BLaER1 treated with 17β-estradiol and CSF1 and Interleukin-3, amounts not matched to agents 10 nM and 100 nM (cell line): ENCODE data around the gene PRTG.
A peak's percentile ranks its signal among the peaks of the same experiment; 100 is the strongest.
"Not testable (repeated sequence)": the region's sequence is repeated elsewhere in the genome, so short reads cannot be mapped to it uniquely, and the experiment has no call there.

Experiments
- H3K27ac ChIP-seq, 11 experiments: shearing (Covaris generic); formaldehyde crosslinking; 2 replicates each; pipeline ENCODE4 v1.8.1; 2022
- H3K27me3 ChIP-seq, 11 experiments: shearing (Covaris generic); formaldehyde crosslinking; 2 replicates each; pipeline ENCODE4 v1.8.1; 2022
- H3K36me3 ChIP-seq, 11 experiments: shearing (Covaris generic); formaldehyde crosslinking; 2 replicates each; pipeline ENCODE4 v1.8.1; 2022
- H3K4me1 ChIP-seq, 10 experiments: shearing (Covaris generic); formaldehyde crosslinking; 2 replicates each; pipeline ENCODE4 v1.8.1; 2022
- H3K4me2 ChIP-seq, 11 experiments: shearing (Covaris generic); formaldehyde crosslinking; 2 replicates each; pipeline ENCODE4 v1.8.1; 2022
- H3K4me3 ChIP-seq, 10 experiments: shearing (Covaris generic); formaldehyde crosslinking; 2 replicates each; pipeline ENCODE4 v1.8.1; 2022
- H3K9ac ChIP-seq, 11 experiments: shearing (Covaris generic); formaldehyde crosslinking; 2 replicates each; pipeline ENCODE4 v1.8.1; 2022
- H3K9me3 ChIP-seq, 11 experiments: shearing (Covaris generic); formaldehyde crosslinking; replicated peaks in 1 of 11; 2 replicates each; pipeline ENCODE4 v1.8.1; 2022
- H4K20me1 ChIP-seq, 11 experiments: shearing (Covaris generic); formaldehyde crosslinking; 2 replicates each; pipeline ENCODE4 v1.8.1; 2022
- Cebpa-rat ChIP-seq, 11 experiments: shearing (Covaris generic); IDR thresholded peaks; 2 replicates each; pipeline ENCODE4 v1.8.1; 2022

The PRTG gene

GRCh38 chr15:55742927-55743728 is at the start of gene PRTG:
TSS of gene PRTG (minus strand) at chr15:55743152. CDS start at chr15:55742931, 221 bp downstream.
- peak within 1 kb of the TSS; percentile 90 to 100 (median 99) for H3K4me2 ChIP-seq
- H3K9me3 ChIP-seq = no peaks in the 10 kb centered on the region
- H3K36me3 ChIP-seq = no peaks in the 10 kb centered on the region
- no peak within 1 kb of the TSS for H3K27ac ChIP-seq
- H3K4me1 ChIP-seq = peaks cover 12 to 20% (median 17%) of the 10 kb centered on the region in 10 experiments; a peak in 18 of 20 replicates
- peaks cover 56 to 67% (median 63%) of the 10 kb centered on the region in 11 experiments for H3K27me3 ChIP-seq
- peaks cover 0 to 26% (median 6%) of the 10 kb centered on the region in 11 experiments; a peak in 9 of 22 replicates for H4K20me1 ChIP-seq
- peak within 1 kb of the TSS; percentile 58 to 78 (median 70) for H3K4me3 ChIP-seq
- no peak for TF ChIP-seq Cebpa-rat (IDR thresholded peaks at IDR 0.05)
- H3K9ac ChIP-seq = peak within 1 kb of the TSS; percentile 13 to 68 (median 50); a peak in 19 of 22 replicates

- Histone ChIP-seq H3K36me3 (no peaks in the 10 kb centered on the region), H3K4me2 (no peak overlapping the region), H3K9me3 (peaks cover 27 to 43% (median 34%) of the 10 kb centered on the region in 11 experiments), H3K27me3 (no peaks in the 10 kb centered on the region), H3K4me3 (no peak overlapping the region), H3K9ac (no peak overlapping the region), H3K27ac (no peak overlapping the region), H4K20me1 (no peaks in the 10 kb centered on the region), H3K4me1 (no peaks in the 10 kb centered on the region)
- no peak for TF ChIP-seq Cebpa-rat (IDR thresholded peaks at IDR 0.05)
Measured at GRCh38 chr15:55791551-55792400, 48.8 kb upstream of the PRTG start.

- Histone ChIP-seq H3K27me3 (no peaks in the 10 kb centered on the region), H3K4me1 (no peaks in the 10 kb centered on the region), H3K4me3 (no peak overlapping the region), H3K27ac (no peak overlapping the region), H3K9ac (no peak overlapping the region), H3K36me3 (no peaks in the 10 kb centered on the region), H4K20me1 (no peaks in the 10 kb centered on the region), H3K9me3 (peaks cover 14 to 31% (median 23%) of the 10 kb centered on the region in 11 experiments), H3K4me2 (no peak overlapping the region)
- TF ChIP-seq Cebpa-rat (IDR thresholded peaks at IDR 0.05) = no peak
Measured at GRCh38 chr15:55789066-55789660, 46.2 kb upstream of the PRTG start.

DNA sequence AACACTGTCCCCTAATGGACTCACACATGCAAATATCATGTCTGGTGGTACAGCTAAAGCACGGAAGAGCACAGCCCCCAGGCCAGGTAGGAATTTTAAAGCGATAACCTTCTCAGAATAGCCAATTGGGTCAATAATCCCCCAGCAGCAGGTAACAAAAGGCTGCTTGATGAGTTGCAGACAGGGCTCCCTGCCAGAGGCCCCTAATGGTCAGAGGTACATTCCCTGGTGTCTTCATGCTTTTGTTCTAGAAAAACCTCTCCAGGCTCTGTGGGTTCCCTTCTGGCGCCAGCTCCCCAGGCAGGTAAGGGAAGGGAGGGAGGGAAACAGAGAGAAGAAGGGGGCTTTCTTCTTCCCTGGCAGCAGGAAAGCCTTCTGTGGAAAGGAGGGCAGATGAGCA is 43.4 kb upstream of the PRTG start:
- H3K9ac ChIP-seq = no peak overlapping the region
- no peaks in the 10 kb centered on the region for H3K36me3 ChIP-seq
- no peak for TF ChIP-seq Cebpa-rat (IDR thresholded peaks at IDR 0.05)
- no peak overlapping the region for H3K4me3 ChIP-seq
- H3K4me1 ChIP-seq = no peaks in the 10 kb centered on the region
- H4K20me1 ChIP-seq = no peaks in the 10 kb centered on the region
- H3K27me3 ChIP-seq = no peaks in the 10 kb centered on the region
- H3K9me3 ChIP-seq = peaks cover 0 to 17% (median 9%) of the 10 kb centered on the region in 11 experiments; a peak in 17 of 22 replicates
- H3K4me2 ChIP-seq = no peak overlapping the region
- H3K27ac ChIP-seq = no peak overlapping the region

DNA sequence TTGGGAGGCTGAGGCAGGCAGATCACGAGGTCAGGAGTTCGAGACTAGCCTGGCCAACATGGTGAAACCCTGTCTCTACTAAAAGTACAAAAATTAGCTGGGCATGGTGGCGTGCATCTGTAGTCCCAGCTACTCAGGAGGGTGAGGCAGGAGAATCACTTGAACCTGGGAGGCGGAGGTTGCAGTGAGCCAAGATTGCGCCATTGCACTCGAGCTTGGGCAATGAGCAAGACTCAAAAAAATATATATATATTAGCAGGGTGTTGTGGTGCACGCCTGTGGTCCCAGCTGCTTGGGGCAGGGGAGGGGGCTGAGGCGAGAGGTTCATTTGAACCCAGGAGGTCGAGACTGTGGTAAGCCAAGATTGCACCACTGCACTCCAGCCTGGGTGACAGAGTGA is 42.6 kb upstream of the PRTG start:
- not testable (repeated sequence) for H3K27ac ChIP-seq, H3K4me3 ChIP-seq, H3K4me1 ChIP-seq, H4K20me1 ChIP-seq, H3K27me3 ChIP-seq, H3K4me2 ChIP-seq, H3K36me3 ChIP-seq, H3K9ac ChIP-seq
- H3K9me3 ChIP-seq = peaks cover 0 to 25% (median 12%) of the 10 kb centered on the region in 11 experiments; a peak in 18 of 22 replicates

DNA sequence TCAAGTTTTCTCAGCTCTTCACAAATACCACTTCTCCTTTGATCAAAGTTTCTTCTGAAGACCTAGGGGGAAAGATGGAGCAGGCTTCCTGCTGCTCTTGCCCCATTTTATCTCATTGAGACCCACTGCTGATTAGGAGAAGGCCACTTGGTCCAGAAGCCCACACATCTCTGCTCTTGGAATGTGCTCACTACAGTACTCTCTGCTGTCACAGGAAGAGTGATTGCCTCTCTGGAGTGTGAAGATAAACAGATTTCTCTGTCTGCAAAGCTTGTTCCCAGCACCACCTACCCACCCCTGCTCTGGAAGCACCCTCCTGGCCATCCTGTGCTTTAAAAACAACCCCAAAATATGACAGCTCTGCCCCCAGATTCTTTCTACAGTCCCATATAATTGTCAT is 41.3 kb upstream of the PRTG start:
- Histone ChIP-seq H3K27ac (no peak overlapping the region), H3K9me3 (peaks cover 0 to 25% (median 12%) of the 10 kb centered on the region in 11 experiments; a peak in 18 of 22 replicates), H4K20me1 (no peaks in the 10 kb centered on the region), H3K4me3 (no peak overlapping the region), H3K36me3 (no peaks in the 10 kb centered on the region), H3K27me3 (no peaks in the 10 kb centered on the region), H3K9ac (no peak overlapping the region), H3K4me1 (no peaks in the 10 kb centered on the region), H3K4me2 (no peak overlapping the region)
- no peak for TF ChIP-seq Cebpa-rat (IDR thresholded peaks at IDR 0.05)

DNA sequence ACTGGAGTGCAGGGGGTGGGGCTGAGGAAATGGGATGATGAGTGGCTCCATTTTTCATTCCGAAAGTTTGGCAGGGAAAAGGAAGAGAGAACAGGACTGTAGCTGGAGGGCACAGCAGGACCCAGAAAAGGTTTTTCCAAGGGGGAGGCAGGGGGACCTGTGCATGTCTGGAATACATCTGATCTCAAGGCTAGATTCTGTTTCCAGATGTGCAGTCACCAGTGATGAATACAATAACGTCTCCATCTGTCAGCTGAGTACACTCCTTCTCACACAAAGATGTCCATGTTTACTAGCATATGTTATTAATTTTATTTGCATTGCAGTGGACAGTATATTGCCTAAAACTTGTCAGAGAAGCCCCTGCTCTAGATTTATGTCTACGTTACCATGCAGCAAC is 39.9 kb upstream of the PRTG start:
- Histone ChIP-seq H3K27me3 (no peaks in the 10 kb centered on the region), H3K4me3 (no peak overlapping the region), H3K9ac (no peak overlapping the region), H3K4me2 (no peak overlapping the region), H3K9me3 (peaks cover 0 to 18% (median 6%) of the 10 kb centered on the region in 11 experiments; a peak in 7 of 22 replicates), H3K27ac (no peak overlapping the region), H4K20me1 (no peaks in the 10 kb centered on the region), H3K4me1 (no peaks in the 10 kb centered on the region), H3K36me3 (no peaks in the 10 kb centered on the region)
- TF ChIP-seq Cebpa-rat (IDR thresholded peaks at IDR 0.05) = no peak

- no peak for TF ChIP-seq Cebpa-rat (IDR thresholded peaks at IDR 0.05)
- Histone ChIP-seq H3K9me3 (peaks cover 0 to 18% (median 6%) of the 10 kb centered on the region in 11 experiments; a peak in 7 of 22 replicates), H3K4me2 (no peak overlapping the region), H3K36me3 (no peaks in the 10 kb centered on the region), H3K27me3 (no peaks in the 10 kb centered on the region), H3K9ac (no peak overlapping the region), H3K27ac (no peak overlapping the region), H4K20me1 (no peaks in the 10 kb centered on the region), H3K4me3 (no peak overlapping the region), H3K4me1 (peaks cover 0 to 4% (median under 1%) of the 10 kb centered on the region in 10 experiments; a peak in 4 of 20 replicates)
Measured at GRCh38 chr15:55780292-55780691, 37.3 kb upstream of the PRTG start.

GRCh38 chr15:55778932-55779331 is 36.0 kb upstream of the PRTG start:
- no peaks in the 10 kb centered on the region for H3K27me3 ChIP-seq
- no peak for TF ChIP-seq Cebpa-rat (IDR thresholded peaks at IDR 0.05)
- no peak overlapping the region for H3K4me3 ChIP-seq
- H4K20me1 ChIP-seq = no peaks in the 10 kb centered on the region
- H3K36me3 ChIP-seq = no peaks in the 10 kb centered on the region
- no peak overlapping the region for H3K27ac ChIP-seq
- no peak overlapping the region for H3K4me2 ChIP-seq
- no peak overlapping the region for H3K9ac ChIP-seq
- peaks cover 0 to 18% (median 6%) of the 10 kb centered on the region in 11 experiments; a peak in 7 of 22 replicates for H3K9me3 ChIP-seq
- peaks cover 0 to 11% (median 2%) of the 10 kb centered on the region in 10 experiments; a peak in 4 of 20 replicates for H3K4me1 ChIP-seq
